Activated CD8-positive, alpha-beta memory T cell treated with anti-CD3 and anti-CD28 coated beads for 48 hours (primary cell): ENCODE measurements around the gene IGFLR1.

ENCODE experiments used
- DNase-seq, 3 experiments: peaks; one replicate each; pipeline ENCODE4 v3.0.0-alpha.2; 2020; ENCODE audit warnings: low read depth in 2 of 3, low spot score in 2 of 3

IGFLR1 gene

DNA sequence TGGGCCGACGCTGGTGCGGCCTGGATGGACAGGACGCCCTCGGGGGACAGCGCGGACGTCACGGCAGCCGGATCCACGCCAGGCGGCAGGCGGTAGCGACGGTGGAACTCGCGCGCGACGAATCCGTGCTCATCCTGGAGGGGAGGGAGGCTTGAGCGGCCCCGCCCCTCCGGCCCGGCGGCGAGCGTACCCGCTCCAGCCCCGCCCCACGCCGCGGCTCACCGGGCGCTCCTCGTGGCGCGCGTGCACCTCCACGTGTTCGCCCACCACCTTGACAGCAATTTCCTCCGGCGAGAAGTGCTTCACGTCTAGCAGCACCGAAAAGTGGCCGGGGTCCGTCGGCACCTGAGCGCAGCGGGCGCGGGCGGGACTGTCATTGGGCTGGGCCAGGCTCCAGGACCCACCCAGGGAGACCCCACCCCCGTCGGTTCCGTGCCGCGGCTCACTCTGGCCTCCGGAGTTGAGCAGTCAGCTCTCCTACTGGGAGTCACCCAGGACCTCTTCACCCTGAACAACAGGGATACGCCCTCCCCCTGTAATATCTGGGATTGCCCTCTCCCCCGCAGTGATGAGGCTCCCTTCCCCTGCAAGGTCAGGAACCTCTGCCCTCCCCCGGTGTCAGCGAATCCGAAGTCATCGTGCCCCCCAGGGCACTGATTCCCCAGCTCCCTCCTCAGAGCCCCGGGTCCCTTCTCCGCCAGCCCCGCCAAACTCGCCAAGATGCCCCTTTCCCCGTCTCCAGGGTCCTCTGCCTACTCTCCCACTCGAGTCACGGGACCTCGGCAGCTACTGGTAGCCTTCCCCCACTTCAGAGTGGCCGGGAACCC, 13.5 kb upstream of the IGFLR1 start:
- DNase-seq: no peak

GRCh38 chr19:35755131-35755549, 12.9 kb upstream of the IGFLR1 start:
- DNase-seq: no peak

GRCh38 chr19:35754370-35755130, 12.3 kb upstream of the IGFLR1 start:
- DNase-seq: no peak

DNA sequence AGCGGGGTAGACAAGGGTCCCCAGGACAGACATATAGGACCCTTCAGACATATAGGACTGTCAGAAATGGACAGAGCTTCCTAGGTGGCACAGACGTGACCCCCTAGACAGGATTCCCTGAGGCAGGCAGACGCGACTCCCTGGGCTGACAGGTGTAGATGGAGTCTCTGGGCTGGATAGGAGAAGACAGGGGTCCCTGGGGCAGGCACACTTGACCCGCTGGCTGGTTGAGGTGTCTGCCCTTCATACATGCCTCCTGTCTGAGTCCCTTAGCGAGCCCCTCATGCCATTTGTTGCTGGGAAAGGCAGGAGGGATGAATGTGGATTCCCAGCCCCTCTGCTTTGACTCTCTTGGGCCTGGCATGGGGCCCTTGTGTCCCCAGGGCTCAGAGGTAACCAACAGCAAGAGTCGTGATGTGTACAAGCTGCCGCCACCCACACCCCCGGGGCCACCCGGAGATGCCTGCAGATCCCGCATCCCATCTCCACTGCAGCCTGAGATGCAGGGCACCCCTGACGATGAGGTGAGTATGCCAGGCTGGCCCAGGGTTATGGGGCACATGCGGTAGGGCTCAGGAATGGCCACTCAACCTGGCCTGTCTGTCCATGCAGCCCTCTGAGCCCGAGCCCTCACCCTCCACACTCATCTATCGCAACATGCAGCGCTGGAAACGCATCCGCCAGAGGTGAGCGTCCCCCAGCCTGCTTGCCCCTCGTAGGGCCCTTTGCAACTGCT, 11.6 kb upstream of the IGFLR1 start:
- DNase-seq: no peak

- no peak for DNase-seq
Measured at GRCh38 chr19:35752746-35753350, 10.6 kb upstream of the IGFLR1 start.

DNA sequence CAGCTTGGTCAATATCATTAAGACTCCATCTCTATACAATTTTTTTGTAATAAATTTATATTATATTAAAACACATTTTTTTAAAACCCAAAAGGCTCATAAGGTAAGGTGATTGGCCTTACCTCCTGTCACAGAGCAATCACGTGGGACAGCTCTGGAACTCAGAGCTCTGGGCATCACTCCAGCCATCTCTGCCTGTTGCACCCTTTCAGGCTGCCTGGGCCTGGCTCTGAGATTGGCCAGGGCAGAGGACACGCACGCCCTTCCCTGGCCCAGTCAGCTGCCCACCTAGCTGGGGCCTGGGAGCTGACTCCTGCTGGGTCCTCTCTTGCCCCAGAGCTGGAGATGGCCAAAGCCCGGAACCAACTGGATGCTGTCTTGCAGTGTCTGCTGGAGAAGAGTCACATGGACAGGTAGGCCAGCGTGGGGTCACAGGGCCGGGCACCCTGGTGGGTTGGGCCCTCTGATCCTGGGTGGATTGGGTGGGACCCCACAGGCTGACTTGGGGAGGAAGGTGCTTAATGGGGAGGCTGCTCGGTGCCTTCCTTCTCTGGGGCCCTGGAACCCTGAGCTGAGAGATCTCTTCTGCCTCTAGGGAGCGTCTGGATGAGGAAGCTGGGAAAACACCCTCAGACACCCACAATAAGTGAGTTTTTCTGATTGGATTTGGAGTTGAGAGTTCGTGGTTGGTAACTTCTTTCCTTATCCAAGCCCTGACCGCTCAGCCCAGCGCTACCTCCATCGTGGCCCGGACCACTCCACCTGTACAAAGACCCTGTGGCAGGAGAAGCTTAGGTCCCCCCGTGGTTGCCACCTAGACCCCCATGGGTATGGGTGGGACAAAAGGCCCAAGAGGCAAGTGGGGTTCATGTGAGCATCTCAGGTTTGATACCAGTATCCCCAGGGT, 9.8 kb upstream of the IGFLR1 start:
- DNase-seq: no peak

- no peak for DNase-seq
Measured at GRCh38 chr19:35750167-35750566, 7.9 kb upstream of the IGFLR1 start.

DNA sequence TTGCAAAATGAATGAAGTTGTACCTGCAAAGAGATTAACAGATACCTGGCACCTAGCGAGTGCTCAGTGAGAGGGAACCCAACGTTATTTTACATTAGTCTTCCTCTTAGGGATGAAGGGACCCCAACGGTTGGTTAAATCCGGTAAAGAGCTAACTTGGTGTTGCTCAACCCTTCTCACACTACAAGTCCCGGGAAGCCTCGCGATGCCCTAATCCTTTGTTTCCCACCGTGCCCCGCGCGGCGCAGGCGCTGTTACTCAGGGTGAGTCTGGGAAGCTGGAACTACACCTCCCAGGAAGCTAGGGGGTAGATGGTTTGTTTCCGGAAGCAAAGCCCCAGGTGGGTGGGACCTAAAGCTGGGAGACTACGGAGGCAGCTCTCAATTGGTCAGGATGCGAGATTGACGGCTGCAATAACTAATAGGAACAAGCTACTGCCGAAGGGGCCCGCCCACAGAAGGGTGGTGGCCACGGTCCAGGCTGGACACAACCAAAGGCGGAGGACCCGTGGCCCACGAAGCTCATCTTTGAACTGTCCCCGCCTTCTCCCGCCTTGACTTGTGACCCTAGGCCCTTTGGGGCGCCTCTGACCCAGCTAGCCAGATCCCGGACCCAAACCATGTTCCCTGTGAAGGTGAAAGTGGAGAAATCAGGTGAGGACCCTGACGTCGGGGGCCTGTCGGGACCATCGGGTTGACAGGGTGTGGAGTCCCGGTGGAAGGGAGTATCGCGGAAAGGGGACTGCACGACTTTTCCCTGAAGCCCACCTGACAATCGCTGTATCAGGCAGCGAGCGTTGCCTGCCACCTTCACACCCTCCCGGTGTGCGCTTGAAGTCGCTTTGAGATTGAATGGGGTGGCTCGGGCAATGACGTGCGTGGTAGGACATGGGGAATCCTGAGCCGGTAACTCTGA, 6.1 kb upstream of the IGFLR1 start, which contains the start of gene LIN37:
TSS of gene LIN37 (plus strand) at position 471 of the 915 bp plus-strand sequence. CDS start at position 620, 149 bp downstream.
- peak; percentile 91 to 97 (median 94) for DNase-seq

- DNase-seq: no peak
Measured at GRCh38 chr19:35746531-35746930, 4.3 kb upstream of the IGFLR1 start.

- DNase-seq: no peak
Measured at GRCh38 chr19:35746087-35746462, 3.8 kb upstream of the IGFLR1 start.

DNA sequence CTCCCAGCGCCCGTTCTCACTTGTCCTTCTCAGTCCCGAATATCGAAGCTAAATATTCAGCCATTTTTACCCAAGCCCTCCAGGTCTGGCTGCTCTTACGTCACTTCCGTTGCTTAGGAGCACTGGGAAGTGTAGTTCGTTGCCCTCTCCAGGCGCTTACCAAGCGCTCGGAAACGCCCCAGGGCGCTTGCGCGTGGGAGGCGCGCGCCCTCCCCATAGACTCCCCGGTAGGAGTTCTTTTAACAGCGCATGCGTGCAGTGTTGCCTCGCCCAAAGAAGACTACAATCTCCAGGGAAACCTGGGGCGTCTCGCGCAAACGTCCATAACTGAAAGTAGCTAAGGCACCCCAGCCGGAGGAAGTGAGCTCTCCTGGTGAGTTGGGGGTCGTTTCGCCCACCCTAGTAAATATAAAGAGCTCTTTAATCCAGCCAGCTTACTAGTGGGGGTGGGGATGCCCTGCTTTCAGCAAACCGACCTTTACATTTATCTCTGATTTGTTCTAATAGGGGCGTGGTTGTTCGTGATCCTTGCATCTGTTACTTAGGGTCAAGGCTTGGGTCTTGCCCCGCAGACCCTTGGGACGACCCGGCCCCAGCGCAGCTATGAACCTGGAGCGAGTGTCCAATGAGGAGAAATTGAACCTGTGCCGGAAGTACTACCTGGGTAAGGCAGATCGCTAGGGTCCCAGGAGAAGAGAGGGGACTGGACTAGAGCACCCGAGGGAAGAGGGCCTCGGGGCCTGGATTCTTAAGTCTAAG, 3.3 kb upstream of the IGFLR1 start, which contains the start of the genes PSENEN and U2AF1L4:
TSS of gene PSENEN (plus strand) at position 324 of the 759 bp plus-strand sequence. CDS start at position 604, 280 bp downstream.
TSS of gene U2AF1L4 (minus strand) at position 91 of the 759 bp plus-strand sequence. CDS start at position 64, 27 bp downstream.
- peak; percentile 82 to 94 (median 85) for DNase-seq

DNA sequence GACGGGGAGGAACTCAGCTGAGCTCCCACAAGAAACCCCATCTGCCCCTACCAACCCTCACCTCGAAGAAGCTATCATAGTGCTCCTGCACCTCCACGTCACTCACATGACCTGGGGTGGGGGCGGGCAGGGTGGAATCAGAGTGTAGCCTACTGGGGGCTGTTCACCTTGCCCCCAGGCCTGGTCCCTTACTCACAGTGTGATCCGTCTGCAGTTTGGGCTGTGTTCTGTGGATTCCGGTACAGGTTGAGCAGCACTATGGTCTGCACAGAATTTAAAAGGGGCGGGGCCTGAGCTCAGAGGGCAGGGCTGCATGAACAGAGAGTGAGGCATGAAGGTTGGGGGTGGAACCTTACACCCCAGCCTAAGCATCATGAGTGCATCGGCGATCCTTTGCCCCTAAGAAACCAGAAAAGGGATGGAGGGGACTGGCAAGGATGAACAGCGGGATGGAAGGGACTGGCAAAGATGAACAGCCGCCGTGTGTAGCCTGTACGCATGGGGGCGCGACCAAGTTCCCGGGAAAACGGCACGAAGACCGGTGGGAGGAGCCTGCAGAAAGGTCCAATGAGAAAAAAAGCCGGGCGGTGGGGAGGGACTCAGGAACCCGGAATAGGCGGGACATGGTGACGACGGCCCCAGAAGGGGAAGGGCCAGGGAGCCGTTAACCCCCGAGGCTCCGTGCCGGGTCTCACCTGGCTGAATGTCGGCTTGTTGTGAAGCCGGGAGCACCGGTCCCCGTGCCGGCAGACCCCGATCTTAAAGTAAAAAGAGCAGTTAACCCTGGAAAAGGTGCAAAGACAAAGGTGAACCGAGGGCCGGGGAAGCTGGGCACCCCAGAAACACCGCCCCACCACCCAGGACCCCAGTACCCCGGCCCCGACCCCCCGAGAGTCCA, 2.4 kb upstream of the IGFLR1 start:
- DNase-seq: peak; percentile 73 to 83 (median 79)

DNA sequence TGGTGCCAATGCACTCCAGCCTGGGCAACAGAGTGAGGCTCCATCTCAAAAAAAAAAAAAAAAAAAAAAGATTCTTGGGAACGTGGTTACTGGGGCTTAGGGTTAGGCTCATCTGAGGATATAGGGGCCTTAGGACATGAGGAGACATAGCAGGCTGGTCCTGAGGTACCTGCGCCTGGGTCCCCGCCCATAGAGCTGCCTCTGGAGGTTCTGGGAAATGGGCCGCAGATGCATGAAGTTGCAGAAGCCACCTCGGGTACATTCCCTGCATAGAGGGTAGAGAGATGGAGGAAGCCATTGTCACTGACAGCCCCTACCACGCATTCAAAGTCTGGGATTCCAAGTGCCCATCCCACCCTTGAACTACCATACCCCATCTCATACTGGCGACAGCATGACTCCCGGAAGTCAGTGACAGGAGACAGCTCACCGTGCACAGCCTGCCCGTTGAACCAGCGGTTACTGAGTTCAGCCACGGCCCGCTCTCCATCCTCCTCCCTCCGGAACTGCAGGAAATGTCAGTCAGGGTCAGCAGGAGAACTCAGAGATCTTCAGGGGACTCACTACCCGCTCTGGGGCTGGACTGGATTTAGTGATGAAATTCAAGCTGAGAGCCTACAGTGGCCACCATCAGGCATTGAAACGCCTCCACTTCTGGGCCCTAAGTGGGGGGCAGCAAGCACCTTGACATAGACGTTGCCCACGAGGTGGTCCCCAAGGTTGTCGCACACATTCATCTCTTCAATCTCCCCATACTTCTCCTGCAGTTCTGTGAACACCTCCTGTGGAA, 1.6 kb upstream of the IGFLR1 start:
- DNase-seq: no peak

- DNase-seq: no peak
Measured at GRCh38 chr19:35741203-35741515, 1.1 kb downstream of the IGFLR1 start.

DNA sequence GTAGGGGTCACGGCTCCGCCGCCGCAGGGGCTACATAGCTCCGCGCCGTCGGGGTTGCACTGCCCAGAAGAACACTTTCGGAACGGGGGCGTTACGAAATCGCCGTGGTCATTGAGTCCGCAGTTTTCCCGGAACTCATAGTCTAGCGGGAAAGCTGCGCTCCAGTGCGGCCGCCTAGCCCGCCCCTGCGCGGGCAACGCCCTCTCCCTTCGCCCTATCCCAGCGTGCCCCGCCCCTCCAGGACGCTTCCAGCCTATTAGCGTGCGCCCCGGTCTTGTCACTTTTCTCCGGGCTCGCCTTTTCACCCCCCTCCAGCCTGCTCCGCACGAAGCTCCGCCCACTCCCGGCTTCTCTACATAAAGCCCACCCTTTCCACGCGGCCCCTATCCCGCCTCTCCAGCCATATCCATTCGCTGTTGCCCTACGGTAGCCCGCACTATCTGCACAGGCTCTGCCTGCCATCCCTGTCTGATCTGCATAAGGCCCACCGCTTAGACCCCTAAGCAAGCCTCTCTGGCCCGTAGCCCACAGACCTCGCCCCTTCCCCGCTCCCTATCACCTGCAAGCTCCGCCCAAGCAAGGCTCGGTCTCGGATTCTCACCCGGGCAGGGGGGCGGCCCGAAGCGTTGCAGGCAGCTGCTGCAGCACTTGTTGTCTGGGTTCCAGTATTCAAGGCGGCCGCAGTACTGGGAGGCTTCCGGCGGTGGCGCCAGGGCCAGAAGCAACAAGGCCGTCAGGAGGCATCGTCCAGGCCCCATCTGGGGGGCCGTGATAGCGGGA, 1.6 kb downstream of the IGFLR1 start:
- DNase-seq: peak; percentile 82 to 90 (median 89)

- no peak for DNase-seq
Measured at GRCh38 chr19:35740108-35740422, 2.2 kb downstream of the IGFLR1 start.
